Spleen (tissue), 11 donors: Measurements from ENCODE around the gene LYPD3. TPM values are rescaled to one million over a fixed set of nuclear protein-coding genes. Genes with fewer than 3 reads are reported as not detected.

Experiments used
- DNase-seq: peaks from one replicate; pipeline ENCODE4 v3.0.0-alpha.2; 2020
- H3K27ac ChIP-seq, 8 donors: fragments of 200-600 bp; sonication (generic) in 7 of 8; 1 replicate in 4 of 8; 2 replicates in 4 of 8; pipeline versions ENCODE4 v1.5.0 to v1.8.0; 2016 to 2021; ENCODE audit warnings: inconsistent platforms in 4 of 8, mild to moderate bottlenecking in 4 of 8, moderate library complexity in 1 of 8
- H3K27me3 ChIP-seq, 7 donors: fragments of 200-600 bp; sonication (generic) in 6 of 7; replicated peaks in 1 of 7; 1 replicate in 4 of 7; 2 replicates in 3 of 7; pipeline versions ENCODE4 v1.5.0 to v1.8.0; 2016 to 2021; ENCODE audit warnings: inconsistent platforms in 3 of 7, mild to moderate bottlenecking in 1 of 7
- H3K36me3 ChIP-seq, 6 donors: fragments of 200-600 bp; sonication (generic) in 5 of 6; 1 replicate in 4 of 6; 2 replicates in 2 of 6; pipeline versions ENCODE4 v1.5.0 to v1.8.0; 2016 to 2021; ENCODE audit warnings: inconsistent platforms in 2 of 6
- H3K4me1 ChIP-seq, 6 donors: fragments of 200-600 bp; sonication (generic) in 5 of 6; 1 replicate in 3 of 6; 2 replicates in 3 of 6; pipeline versions ENCODE4 v1.5.0 to v1.8.0; 2016 to 2021; ENCODE audit warnings: inconsistent platforms in 3 of 6
- H3K4me3 ChIP-seq, 8 donors: fragments of 200-600 bp; sonication (generic) in 7 of 8; 1 replicate in 4 of 8; 2 replicates in 4 of 8; pipeline versions ENCODE4 v1.5.0 to v1.8.0; 2016 to 2021; ENCODE audit warnings: inconsistent platforms in 4 of 8, mild to moderate bottlenecking in 4 of 8, moderate library complexity in 2 of 8
- H3K9me3 ChIP-seq, 8 donors: fragments of 200-600 bp; sonication (generic) in 7 of 8; 1 replicate in 4 of 8; 2 replicates in 4 of 8; pipeline versions ENCODE4 v1.5.0 to v1.8.0; 2016 to 2021; ENCODE audit warnings: inconsistent platforms in 4 of 8
- POLR2A ChIP-seq, 3 donors: fragments of 450-650 bp; IDR thresholded peaks; one replicate each; pipeline ENCODE4 v1.5.1; 2017; ENCODE audit warnings: antibody characterized with exemption in 3 of 3, mild to moderate bottlenecking in 1 of 3
- POLR2AphosphoS5 ChIP-seq, 3 donors: sonication (generic); formaldehyde crosslinking; IDR thresholded peaks; one replicate each; pipeline ENCODE4 v1.5.1; 2017; ENCODE audit warnings: antibody characterized with exemption in 3 of 3
- WGBS, 5 donors: extraction: QIAGEN DNeasy Blood & Tissue Kit in 3 of 5; methylation state at CpG; one replicate each; pipeline versions ENCODE4 v1.1.5 to v1.1.7; 2013 to 2018; 5-methylcytosine and 5-hydroxymethylcytosine counted together
- intact Hi-C: fragments of 100-400 bp; cut with DNase I; formaldehyde crosslinking; loops from one replicate; pipeline ENCODE4 v1.15.0; 2023; ENCODE audit warnings: low total_unique reads
- polyA plus RNA-seq, 3 donors: library from polyadenylated mRNA; stranded (reverse); fragments of 200-250 nt; gene quantifications; one replicate each; pipeline ENCODE4 v1.2.1, GENCODE V29; 2013
- total RNA-seq, 7 donors: library from RNA; depleted of rRNA in 3 of 7; stranded (reverse); fragments of >200 nt in 3 of 7; fragmentation: NEBNext Ultra II Directional in 4 of 7; extraction: Animal tissue kit (Norgen Biotek cat#: 25700) in 4 of 7; gene quantifications; one replicate each; pipeline versions ENCODE4 v1.1.0 to v1.2.1, GENCODE V29; 2016 to 2021
- TF ChIP-seq, protein P1 (sequence below), 11 experiments: fragments of 200-600 bp in 7 of 11; fragments of 450-650 bp in 4 of 11; sonication (generic) in 4 of 11; IDR thresholded peaks in 8 of 11; conservative IDR thresholded peaks in 3 of 11; 1 replicate in 7 of 11; 2 replicates in 4 of 11; pipeline versions ENCODE4 v1.4.0 to v1.8.0; 2016 to 2021; ENCODE audit warnings: antibody characterized with exemption in 11 of 11, inconsistent platforms in 4 of 11, mild to moderate bottlenecking in 1 of 11
- donor health status: healthy with polysubstance abuse.
- donor health status: DM: no; HTN: no; CAD: no; lungs with moderate emphysema.
- donor health status: DM: no; HTN: no; CAD: no.
- donor health status: Bipolar disorder and iron deficiency.
- donor health status: healthy.
- donor health status: DM: no; HTN: no; CAD: no.
- donor health status: DM: yes; HTN: yes; CAD: no.

LYPD3 gene
- total and polyA plus RNA-seq, 10 donors = 0.57 to 2.8 (median 1.5) TPM

DNA sequence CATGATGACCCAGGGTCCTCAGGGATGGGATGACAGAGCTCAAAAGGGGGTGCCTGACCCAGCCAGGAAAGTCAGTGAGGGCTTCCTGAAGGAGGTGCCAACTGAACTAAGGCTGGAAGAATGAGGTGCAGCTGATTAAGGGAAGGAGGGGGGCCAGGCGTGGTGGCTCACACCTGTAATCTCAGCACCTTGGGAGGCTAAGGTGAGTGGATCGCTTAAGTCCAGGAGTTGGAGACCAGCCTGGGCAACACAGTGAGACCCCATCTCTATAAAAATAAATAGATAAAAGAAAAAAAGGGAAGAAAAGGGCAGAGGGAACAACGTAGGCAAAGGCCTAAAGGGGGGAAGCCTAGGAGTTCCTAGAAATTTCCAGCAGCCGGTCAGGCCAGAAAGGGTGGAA is 9.1 kb upstream of the LYPD3 start:
- Histone ChIP-seq H3K36me3 (peaks cover 0 to 18% (median 2%) of the 10 kb centered on the region in 6 donors), H3K27me3 (no peaks in the 10 kb centered on the region), H3K4me1 (peaks cover 8 to 21% (median 17%) of the 10 kb centered on the region in 6 donors), H3K9me3 (no peaks in the 10 kb centered on the region), H3K4me3 (peak overlapping the region in 4 of 8 donors; percentile 38 to 70 (median 40)), H3K27ac (peak overlapping the region in 7 of 8 donors; percentile 73 to 86 (median 80))
- DNase-seq = no peak
- TF ChIP-seq POLR2AphosphoS5 (IDR thresholded peaks at IDR 0.05) (no peak), POLR2A (IDR thresholded peaks at IDR 0.05) (no peak)
- TF ChIP-seq, protein P1, sequence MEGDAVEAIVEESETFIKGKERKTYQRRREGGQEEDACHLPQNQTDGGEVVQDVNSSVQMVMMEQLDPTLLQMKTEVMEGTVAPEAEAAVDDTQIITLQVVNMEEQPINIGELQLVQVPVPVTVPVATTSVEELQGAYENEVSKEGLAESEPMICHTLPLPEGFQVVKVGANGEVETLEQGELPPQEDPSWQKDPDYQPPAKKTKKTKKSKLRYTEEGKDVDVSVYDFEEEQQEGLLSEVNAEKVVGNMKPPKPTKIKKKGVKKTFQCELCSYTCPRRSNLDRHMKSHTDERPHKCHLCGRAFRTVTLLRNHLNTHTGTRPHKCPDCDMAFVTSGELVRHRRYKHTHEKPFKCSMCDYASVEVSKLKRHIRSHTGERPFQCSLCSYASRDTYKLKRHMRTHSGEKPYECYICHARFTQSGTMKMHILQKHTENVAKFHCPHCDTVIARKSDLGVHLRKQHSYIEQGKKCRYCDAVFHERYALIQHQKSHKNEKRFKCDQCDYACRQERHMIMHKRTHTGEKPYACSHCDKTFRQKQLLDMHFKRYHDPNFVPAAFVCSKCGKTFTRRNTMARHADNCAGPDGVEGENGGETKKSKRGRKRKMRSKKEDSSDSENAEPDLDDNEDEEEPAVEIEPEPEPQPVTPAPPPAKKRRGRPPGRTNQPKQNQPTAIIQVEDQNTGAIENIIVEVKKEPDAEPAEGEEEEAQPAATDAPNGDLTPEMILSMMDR (IDR thresholded peaks at IDR 0.05 in 8 of 11, conservative IDR thresholded peaks at IDR 0.05 in 3 of 11) = no peak
- WGBS, 5 donors = 66 to 88% (median 77%) methylated on average over 4 of the region's 4 CpGs
- intact Hi-C loops = no loop called here

DNA sequence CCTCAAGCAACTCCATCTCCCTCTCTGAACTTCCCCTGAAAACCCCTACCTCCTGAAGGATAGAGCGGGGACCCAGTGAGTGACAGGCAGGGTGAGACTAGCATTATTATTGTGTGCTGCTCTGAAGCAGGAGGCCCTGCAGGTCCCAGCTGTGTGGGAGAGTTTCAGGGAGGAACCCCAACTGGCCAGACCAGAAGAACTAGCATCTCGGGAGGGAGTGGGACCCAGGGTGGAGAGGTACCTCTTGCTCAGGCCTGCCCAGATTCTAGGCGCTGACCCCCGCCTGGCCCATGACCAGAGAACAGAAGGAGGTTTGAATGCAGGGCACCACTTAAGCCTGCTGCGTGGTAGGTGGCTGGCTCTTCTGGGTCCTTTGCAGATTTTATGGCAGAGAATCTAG is 5.7 kb upstream of the LYPD3 start:
- Histone ChIP-seq H3K27me3 (peaks cover 0 to 4% (median 0%) of the 10 kb centered on the region in 7 donors), H3K4me3 (no peak overlapping the region), H3K36me3 (no peaks in the 10 kb centered on the region), H3K9me3 (no peaks in the 10 kb centered on the region), H3K27ac (no peak overlapping the region), H3K4me1 (peaks cover 8 to 33% (median 16%) of the 10 kb centered on the region in 6 donors)
- intact Hi-C loops = no loop called here
- no peak for DNase-seq
- 85 to 100% (median 91%) methylated on average over 1 to 5 of the region's 5 CpGs for WGBS, 5 donors
- TF ChIP-seq, protein P1 (IDR thresholded peaks at IDR 0.05 in 8 of 11, conservative IDR thresholded peaks at IDR 0.05 in 3 of 11) = no peak
- TF ChIP-seq POLR2AphosphoS5 (IDR thresholded peaks at IDR 0.05) = no peak
- TF ChIP-seq POLR2A (IDR thresholded peaks at IDR 0.05) = no peak

DNA sequence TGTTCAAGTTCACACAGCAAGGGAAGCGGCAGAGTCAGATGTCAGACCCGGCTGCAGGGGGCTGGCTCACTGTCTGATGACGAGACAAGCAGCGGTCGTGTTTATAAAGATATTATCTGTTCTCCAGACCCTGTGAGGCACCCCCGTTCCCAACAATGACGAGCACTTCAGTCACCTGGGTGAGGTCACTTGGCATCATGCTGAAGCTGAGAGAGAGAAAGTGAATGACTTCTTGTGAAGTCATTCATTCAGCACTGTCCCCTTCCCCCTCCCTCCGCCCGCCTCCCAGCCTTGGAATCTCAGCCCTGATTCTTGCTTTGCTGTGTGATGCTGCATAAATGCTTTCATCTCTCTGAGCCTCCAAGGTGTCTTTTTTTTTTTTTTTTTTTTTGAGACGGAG is 4.9 kb upstream of the LYPD3 start:
- Histone ChIP-seq H3K9me3 (no peaks in the 10 kb centered on the region), H3K4me3 (no peak overlapping the region), H3K27ac (no peak overlapping the region), H3K27me3 (peaks cover 0 to 12% (median 0%) of the 10 kb centered on the region in 7 donors), H3K36me3 (no peaks in the 10 kb centered on the region), H3K4me1 (peaks cover 5 to 31% (median 12%) of the 10 kb centered on the region in 6 donors)
- 74 to 89% (median 83%) methylated on average over 6 to 10 of the region's 10 CpGs for WGBS, 5 donors
- intact Hi-C loops = no loop called here
- TF ChIP-seq, protein P1 (IDR thresholded peaks at IDR 0.05 in 8 of 11, conservative IDR thresholded peaks at IDR 0.05 in 3 of 11) = no peak
- TF ChIP-seq POLR2A (IDR thresholded peaks at IDR 0.05) (no peak), POLR2AphosphoS5 (IDR thresholded peaks at IDR 0.05) (no peak)
- DNase-seq = no peak

DNA sequence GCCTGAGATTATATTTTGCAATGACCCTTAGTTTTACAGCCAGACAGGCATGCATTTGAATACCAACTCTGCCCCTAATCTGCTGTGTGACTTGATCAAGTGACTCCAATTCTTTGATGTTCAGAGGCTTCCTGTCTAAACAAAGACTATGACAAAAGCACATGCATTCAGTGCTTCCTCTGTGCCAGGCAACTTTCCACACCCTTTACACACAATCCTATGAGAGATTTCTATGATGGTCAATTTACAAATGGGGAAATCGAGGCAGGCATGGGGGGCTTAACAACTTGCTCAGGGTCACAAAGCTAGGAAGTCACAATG is 3.7 kb upstream of the LYPD3 start:
- peaks cover 0 to 20% (median 0%) of the 10 kb centered on the region in 7 donors for H3K27me3 ChIP-seq
- no peak for TF ChIP-seq POLR2A (IDR thresholded peaks at IDR 0.05)
- TF ChIP-seq, protein P1 (IDR thresholded peaks at IDR 0.05 in 8 of 11, conservative IDR thresholded peaks at IDR 0.05 in 3 of 11) = no peak
- TF ChIP-seq POLR2AphosphoS5 (IDR thresholded peaks at IDR 0.05) = no peak
- intact Hi-C loops = no loop called here
- no peaks in the 10 kb centered on the region for H3K36me3 ChIP-seq
- WGBS, 5 donors = 57 to 71% (median 65%) methylated on average over 1 of the region's 1 CpG
- H3K4me3 ChIP-seq = no peak overlapping the region
- H3K9me3 ChIP-seq = no peaks in the 10 kb centered on the region
- no peak for DNase-seq
- H3K27ac ChIP-seq = peak overlapping the region in 3 of 8 donors; percentile 16 to 43 (median 25)
- peaks cover 5 to 32% (median 11%) of the 10 kb centered on the region in 6 donors for H3K4me1 ChIP-seq
